Measurements from ENCODE around the gene UNC13C.
A peak's percentile ranks its signal among the peaks of the same experiment; 100 is the strongest.

The UNC13C gene

DNA sequence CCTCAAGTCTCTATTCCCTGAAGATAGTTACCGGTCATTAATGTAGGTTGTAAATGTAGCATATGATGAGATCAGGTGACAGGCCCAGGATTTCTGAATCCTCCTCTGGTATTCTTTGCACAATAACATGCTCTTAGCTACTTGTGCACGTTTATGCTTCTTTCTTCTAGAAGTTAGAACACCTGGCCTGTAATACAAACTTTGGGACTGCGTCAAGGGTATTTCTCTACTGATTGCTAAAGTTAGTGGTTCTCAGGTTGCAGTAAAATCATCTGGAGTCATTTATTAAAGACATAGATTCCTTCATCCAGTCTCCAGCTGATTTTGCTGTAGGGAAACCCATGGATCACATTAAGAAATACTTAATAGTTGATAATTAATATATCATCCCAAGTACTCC, 48.0 kb downstream of the UNC13C start:
- no peak for DNase-seq (ENCODE audit: low read depth)

DNA sequence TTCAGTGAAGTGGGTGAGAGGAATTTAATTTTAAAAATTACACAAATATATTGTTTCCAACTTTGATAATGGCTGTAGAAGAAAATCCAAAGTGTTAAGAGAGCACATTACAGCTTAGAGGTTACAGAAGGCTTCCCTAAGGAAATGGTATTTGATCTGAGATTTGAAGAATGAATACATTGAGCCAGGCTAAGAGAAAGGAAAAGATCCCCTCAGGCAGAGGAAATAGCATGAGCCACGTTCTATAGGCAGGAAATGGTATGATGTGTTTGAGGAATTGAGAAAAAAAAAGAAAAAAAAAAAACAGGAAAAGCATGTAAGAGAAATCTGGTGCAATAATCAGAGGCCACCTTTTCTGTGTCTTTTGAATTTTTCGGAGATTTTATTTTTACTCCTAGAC, 48.6 kb downstream of the UNC13C start:
- DNase-seq (ENCODE audit: low read depth): no peak

DNA sequence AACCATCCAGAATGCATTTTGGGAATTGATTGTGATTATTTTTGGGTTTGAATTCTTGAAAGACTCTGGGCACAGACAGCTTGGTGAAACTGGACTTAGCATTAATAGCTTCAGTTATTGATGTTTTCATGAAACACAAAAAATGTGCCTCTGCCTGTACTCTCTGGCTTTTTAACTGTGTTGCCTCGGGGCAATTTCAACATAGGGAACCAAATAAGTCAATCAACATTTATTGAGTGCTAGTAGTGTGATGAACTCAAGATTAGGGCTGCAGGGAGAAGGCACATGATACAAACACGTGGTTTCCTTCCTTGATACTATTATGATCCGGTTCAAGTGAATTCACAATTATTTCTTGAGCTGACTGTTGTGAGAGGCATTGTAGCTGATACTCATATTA, 50.8 kb downstream of the UNC13C start:
- no peak for DNase-seq (ENCODE audit: low read depth)

DNA sequence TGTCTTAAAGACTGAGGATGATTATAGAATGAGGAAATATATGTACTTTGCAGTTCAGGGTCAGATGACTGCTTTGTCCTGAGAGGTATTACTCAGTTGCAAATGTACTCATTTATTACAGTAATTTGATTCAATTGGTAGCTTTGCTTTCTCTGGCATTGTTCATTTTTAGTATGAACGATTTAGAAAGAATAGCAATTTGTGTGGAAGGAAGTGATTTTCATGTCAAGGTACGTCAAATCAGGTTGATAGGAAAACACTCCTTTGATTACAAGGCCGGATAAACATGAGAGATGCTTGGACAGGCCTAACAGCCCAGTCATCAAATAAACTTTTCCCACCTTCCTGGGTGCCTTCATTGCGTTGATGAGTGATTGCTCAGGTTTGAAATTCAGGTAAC, 53.8 kb downstream of the UNC13C start:
- DNase-seq (ENCODE audit: low read depth): no peak

DNA sequence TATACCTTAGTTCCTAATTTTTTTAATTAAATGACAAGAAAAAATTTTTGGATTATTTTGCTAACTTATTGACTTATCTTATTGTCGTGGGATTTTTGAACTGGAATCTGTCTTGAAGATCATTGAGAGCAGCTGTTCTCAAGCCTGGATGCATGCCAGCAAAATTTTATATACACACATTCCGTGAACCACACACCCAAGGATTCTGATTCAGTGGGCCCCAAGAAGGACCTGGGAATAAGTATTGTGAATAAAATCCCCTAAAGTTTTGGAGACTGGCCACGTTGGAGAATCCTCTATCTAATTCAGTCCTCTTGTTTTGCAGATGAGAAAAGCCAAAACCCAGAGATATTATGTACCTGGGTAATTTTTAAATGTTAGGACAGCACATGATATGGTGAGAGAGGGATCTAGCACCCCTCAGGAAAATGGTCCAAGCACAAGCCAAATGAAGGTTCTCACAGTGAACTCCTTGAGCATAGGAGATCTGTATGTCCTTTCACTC, 55.2 kb downstream of the UNC13C start:
- DNase-seq (ENCODE audit: low read depth): no peak

DNA sequence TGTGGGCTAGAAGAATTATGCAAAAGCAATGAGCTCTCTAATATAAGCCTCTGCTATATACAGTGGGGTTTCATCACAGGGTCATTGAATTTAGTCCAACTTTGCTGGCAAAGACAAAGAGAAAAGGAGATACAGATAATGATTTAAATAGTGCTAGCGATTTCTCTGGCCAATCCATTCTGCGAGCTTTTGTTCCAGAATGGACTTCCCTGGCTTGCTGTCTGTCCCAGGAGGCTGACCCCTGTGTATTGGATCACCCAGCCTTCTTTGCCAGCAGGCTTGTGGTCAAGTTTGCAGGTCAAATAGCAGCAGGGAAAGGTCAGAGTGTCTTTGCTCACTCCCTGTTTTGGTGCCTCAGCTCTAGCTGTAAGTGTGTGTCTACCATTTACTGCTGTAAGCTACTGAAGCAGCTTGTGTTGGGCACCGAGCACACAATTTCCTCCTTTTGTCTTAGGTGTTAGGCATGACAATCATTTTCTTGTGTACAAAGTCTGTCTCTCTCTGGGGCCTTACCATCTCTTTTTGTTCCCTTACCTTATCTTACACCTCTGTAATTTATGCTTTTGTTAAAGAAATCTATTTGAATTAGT, 55.7 kb downstream of the UNC13C start:
- DNase-seq (ENCODE audit: low read depth): no peak

DNA sequence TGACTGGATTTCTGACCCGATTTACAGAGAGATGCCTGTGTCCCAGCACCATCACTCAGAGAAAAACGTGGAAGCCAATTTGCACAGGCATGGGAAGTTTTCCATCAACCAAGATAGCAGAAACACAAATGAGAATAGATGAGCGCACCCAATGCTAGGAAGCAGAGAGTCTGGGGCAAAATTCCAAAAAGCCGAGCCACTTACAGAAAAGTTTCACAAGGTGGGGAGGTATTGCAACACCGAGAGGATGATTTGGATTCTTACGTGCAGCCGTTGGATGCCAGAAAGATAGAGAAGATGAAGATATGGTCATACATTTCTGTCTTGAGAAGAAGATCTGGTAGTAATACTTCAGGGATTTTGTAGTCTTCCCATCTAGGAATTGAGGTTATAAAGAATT, 57.4 kb downstream of the UNC13C start:
- no peak for DNase-seq (ENCODE audit: low read depth)

DNA sequence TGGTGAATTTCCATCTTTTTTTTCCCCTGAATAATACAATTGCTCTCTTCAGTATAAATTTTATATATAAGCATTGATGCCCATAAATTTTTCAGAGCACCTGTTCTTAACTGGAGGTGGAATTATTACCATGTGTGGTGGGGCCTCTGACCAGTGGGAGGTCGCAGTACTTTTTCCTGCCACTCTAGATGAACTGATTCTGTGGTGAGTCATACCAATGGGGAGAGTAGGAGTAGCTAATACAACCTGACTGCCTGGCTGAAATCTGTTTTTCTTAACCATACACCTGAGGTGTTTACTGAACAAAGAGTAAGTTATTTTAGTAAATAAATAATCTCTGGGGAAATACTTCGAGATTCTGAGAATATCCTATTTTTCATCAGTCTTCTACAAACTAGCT, 67.2 kb downstream of the UNC13C start:
- no peak for DNase-seq (ENCODE audit: low read depth)

DNA sequence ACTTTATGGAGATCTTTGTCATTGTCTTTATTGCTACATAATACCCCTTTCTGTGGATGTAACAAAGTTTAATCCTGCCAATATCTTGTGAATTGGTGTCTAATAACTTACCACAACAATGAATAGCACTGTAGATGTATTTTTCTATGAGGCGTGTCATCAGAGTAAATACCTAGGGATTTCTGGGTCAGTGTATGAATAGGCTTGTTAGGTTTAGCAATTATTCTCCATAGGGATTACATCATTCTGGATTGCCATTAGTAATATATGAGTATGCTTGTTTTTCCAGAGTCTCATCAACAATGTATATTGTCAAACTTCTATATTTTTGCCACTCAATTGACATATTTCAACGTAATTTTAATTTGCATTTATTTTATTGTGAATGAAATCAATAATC, 67.9 kb downstream of the UNC13C start:
- DNase-seq (ENCODE audit: low read depth): no peak

DNA sequence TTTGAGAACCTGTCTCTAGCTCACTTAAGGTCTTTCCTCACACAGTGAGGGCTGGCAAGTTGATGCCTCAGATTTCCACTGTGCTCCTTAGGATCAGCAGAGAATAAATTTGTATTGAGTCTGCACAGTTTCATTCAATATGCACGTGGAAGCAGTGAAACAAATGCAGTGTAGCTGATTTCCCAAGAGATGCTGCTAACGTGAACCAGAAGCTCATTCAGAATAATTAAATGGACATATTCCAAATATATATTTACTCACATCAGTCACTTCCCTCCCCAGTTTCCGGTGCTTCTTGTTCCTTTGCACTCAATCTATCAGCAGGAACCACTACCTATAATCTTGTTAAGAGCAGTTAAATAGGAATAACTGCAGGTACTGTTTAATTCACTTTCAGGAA, 86.1 kb downstream of the UNC13C start:
- DNase-seq (ENCODE audit: low read depth): no peak

DNA sequence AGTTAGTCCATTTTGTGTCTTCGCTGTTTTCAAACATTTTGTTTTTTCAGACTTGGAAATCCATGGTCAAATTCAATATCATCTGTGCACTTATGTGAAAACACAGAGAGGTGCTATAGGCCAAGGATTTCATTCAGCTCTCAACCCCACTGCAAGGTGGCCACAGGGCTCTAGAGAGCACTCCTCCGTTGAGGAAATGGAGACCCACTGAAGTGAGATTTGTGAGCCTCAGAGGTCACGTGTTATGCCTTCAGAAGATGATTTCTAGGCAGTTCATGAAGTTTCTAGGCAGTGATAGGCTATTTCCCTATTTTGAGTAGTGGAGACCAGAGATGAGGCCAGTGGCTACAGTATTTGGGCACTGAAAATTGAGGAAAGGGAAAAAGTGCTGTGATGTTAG, 88.2 kb downstream of the UNC13C start:
- DNase-seq (ENCODE audit: low read depth): no peak

DNA sequence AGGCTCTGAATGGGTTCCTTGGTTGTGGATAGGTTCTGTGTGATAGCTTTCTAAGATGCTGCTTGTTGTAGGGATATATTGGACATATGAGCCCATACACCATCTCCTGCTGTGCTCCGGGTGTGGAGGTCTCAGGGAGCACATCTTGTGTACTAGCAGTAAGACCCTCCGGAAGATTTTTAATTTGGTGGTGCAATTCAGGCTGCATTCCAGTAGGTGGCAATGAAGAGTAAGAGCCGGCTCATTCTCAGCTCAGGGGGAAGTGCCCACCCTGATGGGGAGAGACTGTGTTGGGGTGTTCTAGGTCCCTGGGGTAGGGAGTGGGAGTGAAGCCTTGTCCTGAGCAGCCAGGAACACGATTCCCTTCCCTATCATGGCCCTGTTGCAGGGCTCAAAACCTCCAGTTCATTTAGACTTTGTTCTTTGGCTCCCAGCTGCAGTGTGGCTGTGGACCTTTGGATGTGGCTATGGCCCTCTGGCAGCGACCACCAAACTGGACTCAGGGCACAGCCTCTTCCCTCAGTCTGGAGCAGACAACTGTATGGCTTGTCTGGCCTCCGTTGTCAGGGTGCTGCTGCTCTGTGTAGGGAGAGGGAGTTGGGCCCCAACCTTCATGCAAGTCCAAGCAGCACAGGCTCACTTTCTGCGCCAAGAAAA, 104.7 kb downstream of the UNC13C start:
- peak; percentile 5 for DNase-seq (ENCODE audit: low read depth)

DNA sequence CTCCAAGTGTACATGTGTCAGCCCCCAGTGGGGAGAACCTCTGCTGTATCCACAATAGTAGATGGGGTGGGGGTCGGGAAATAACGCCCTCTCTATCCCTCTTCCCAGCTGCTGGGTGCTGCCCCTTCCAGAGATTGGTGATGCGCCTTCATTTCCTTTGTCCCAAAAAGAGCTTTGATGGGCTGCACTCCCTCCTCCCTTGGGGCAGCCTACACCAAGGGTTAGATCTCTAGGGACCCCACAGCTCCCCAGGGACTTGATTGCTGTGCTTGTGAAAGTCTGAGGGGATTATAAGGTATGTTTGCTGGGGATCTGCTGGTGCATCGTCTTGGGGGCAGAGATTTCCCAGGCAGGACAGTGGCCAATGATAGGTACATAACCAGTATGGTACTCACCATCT, 105.3 kb downstream of the UNC13C start:
- DNase-seq (ENCODE audit: low read depth): no peak

DNA sequence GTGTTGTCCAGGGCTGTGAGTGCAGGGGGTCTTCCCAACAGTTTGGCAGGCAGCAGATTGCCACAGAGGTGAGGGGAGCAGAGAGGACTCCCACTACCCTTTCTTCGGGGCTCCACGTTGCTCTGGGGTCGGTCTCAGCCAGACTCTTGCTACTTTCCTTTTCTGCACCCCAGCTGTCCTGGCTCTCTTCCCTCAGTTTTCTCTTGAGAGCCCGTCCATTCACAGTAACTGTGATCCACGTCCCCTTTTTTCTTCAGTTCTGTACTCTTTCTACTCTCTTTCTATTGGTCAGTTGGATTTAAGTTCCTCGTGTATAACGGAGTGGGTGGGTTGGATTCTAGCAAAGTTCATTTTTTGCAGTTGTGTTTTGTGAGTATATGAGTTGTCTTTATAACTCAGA, 105.8 kb downstream of the UNC13C start:
- no peak for DNase-seq (ENCODE audit: low read depth)

DNA sequence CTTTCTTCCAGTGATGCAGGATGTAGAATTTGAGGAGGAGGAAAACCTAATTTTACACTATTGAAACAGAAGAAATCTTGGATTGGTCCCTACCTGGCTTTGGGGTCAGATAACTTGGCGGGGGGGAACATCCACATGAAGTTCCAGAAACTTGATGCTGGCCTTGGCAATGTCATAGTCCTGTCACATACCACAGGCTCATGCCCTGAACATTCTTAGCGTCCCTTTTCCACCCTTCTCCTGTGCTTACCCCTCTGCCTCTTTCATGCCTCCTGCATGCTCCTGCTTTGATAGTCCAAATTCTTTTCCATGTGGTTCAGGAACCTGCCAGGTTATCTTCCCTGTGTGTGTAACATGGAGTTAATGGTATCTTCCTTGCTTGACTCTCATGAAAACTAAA, 110.6 kb downstream of the UNC13C start:
- no peak for DNase-seq (ENCODE audit: low read depth)

DNA sequence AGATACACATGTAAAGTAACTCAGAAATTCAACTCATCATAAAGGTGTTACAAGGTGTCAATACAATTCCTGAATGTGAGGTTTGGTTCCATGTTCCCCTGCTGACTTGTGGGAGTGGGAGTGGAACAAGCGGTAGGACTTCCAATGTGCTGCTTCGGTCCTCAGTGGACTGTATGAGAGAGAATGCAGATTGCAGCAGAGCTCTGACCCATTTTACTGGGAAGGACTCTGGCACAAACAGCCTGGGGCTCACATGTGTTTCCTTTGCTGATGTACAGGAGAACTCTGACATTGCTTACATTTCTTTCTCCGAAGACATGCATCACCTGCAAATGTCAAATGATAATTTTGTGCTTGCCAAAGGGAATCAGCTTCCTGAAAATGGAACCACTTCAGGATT, 111.5 kb downstream of the UNC13C start:
- no peak for DNase-seq (ENCODE audit: low read depth)

DNA sequence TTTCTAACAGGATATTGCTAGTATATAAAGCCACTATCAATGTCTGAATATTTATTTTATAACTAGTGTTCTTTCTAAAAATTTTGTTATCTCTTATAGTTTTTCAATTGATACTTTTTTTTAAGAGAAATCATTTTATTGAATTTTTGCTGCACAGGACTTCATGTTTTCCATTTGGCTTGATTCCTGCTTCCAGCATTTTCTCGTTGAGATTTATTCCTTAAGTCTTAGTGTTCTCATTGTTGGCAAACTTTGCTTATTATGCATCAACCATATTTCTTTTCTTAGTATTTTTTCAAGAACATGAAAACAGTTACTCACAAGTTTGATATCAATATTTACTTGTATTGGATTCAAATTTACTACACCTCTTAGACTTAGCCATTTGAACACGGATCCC, 113.4 kb downstream of the UNC13C start:
- no peak for DNase-seq (ENCODE audit: low read depth)

DNA sequence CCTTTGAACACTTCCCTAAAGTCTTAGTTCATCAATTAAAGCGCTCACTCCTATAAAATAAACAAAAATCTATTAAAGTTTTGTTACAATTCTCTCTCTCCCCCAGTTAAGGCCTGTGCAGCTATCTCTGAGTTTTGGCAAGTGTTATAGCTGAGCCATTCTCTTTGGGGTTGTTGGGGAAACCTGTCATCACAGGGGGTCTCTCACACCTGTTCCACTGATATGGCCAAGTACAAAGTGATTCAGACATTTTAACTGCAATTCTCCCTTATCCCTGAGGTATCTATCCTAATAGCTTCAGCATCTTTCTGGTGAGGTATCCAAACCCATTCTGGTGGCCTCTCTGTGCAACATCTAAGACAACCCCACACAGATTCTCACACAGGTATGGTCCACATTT, 116.4 kb downstream of the UNC13C start:
- DNase-seq (ENCODE audit: low read depth): no peak

DNA sequence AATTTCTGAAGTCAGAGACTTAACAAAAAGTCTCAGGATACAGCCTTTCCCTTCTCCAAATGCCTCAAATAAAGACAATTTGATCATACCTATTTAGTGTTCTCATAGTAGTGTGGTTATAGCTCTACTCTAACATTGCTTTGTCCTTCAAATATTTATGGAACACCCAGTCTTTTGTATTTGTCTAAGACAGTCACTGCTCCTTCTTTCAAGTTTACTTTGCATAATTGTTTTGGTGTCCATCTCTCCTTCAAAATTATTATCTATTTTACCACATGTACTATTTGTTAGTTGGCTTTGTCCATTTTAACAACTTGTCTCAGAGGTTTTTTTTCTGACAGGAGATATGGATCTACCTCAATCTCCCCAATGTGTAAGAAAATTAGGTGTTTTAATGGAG, 118.8 kb downstream of the UNC13C start:
- no peak for DNase-seq (ENCODE audit: low read depth)

DNA sequence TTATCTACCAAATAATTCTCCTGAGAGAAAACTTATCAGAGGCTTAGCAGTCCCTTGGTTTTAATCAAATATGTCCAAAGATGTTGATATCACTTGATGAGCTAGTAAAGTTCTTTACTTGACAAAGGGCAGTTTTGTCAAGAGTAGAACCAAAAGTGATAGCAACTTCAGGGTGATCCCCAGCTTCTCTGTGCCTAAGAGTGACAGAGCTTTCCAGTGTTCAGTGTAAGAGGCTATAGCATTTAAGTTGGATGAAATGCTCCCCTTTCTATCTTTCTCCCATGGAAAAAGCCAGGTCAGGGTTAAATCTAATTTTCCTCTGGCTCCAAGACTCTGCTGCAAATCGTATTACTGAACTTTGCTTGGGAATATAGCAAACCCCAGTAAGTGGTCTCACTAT, 120.8 kb downstream of the UNC13C start:
- DNase-seq (ENCODE audit: low read depth): no peak

DNA sequence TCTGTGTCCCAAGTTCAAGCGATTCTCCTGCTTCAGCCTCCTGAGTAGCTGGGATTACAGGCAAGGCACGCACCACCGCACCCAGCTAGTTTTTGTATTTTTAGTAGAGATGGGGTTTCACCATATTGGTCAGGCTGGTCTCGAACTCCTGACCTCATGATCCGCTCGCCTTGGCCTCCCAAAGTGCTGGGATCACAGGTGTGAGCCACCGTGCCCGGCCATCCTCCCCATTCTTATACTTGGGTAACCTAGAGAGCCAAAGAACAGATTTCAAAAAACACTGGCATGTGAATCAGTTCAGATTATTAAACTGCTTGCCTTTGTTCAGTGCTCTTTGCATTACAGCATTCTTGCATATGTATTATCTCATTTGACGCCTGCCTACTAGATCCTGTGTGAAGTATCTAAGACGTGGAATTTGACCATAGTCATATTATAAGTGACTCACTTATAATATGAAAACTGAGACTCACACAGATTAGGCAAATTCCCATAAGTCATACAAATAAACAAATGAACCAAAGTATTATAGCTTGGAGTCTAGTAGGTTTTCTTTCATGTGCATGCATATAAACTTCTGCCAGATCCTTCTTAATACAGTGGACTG, 123.5 kb downstream of the UNC13C start:
- no peak for DNase-seq (ENCODE audit: low read depth)

DNA sequence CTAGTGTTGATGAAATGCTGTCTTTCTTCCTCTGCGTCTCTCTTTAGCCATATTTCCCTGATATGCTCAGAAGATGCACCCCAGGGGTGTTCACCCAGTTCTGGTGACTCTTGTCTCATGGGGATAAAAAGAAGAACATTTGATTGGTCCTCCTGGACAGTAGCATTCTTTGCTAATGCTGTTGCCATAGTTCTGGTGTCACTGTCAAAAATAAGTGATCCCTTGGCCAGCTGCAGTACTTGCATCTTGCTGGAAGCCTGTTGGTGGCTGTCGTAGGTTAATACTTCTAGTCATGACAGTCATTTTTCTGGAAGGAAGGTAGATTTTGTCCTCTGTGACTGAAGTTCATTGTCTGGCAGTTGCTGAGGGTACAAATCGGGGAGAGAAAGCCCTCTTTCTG, 124.5 kb downstream of the UNC13C start:
- DNase-seq (ENCODE audit: low read depth): no peak

DNA sequence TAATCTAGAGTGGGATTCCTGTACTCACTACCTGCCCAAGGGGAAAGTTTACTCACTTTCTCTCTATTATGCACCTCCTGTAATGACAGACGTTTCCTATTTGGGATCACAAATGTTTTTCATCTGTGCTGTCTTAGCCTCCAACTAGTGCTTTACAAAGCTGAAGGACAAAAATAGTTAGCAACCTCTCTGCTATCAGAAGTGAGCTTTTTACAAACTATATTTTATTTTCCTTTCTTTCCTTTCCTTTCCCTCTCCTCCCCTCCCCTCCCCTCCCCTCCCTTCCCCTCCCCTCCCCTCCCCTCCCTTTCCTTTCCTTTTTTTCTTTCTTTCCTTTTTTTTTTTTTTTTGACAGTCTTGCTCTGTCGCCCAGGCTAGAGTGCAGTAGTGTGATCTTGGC, 130.8 kb downstream of the UNC13C start:
- DNase-seq (ENCODE audit: low read depth): no peak

DNA sequence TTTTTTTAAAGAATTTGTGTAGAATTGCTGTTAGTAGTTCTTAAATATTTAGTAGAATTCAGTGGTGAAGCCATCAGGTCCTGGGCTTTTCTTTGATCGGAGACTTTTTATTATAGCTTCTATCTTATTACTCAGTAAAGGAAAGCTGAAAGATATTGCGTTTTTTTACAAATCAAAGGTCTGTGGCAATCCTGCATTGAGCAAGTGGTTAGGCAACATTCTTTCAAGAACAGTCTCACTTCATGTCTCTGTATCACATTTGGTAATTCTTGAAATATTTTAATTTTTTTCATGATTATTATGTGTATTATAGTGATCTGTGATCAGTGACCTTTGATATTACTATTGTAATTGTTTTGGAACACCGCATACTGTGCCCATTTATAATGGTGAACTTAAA, 140.8 kb downstream of the UNC13C start:
- no peak for DNase-seq (ENCODE audit: low read depth)
